Measurements from ENCODE around the gene ELK3. TPM values are rescaled to one million over a fixed set of nuclear protein-coding genes. Genes with fewer than 3 reads are reported as not detected.
A peak's percentile ranks its signal among the peaks of the same experiment; 100 is the strongest.

The ELK3 gene
- total RNA-seq, 1 experiment from 2014 or later, result 9.4 TPM

DNA sequence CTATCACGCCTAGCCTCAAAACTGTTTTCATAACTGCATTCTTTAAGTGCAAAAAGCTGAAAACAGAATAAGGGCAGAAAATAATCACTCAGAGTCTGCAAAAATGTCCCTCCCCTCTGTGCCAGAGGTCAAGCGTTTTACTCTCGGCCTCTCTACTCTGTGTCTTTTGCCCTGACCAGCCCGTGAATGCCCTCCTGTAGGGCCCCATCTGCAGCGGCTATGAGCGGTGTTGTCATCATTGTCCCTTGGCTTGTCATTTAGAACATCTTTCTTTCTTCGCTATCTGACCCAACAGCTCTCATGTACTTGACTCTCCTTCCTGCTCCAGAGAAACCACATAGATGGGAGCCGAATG is 21.7 kb downstream of the ELK3 start:
- Mint-ChIP-seq H3K36me3 (ENCODE audit: insufficient read depth in 1 of 3, low read depth in 3 of 3) (no peaks in the 10 kb centered on the region; a peak in 1 of 7 replicates), H3K4me1 (peaks cover 36 to 45% of the 10 kb centered on the region in 2 experiments), H3K27me3 (ENCODE audit: low read depth) (no peaks in the 10 kb centered on the region), H3K27ac (peak overlapping the region in 1 of 3 experiments; percentile 65; a peak in 2 of 7 replicates), H3K4me3 (no peak overlapping the region), H3K9me3 (no peaks in the 10 kb centered on the region)
- no peaks in the 10 kb centered on the region for H3K23me2 ChIP-seq (ENCODE audit: insufficient read length, low read depth, low read length, poor library complexity, severe bottlenecking)
- no peak overlapping the region for H2BK12ac ChIP-seq (ENCODE audit: insufficient read length, low read depth, low read length)
- peaks cover under 1% of the 10 kb centered on the region; the same call in 1 of the 2 replicates for H3K4me1 ChIP-seq (ENCODE audit: insufficient read depth, low read length)
- no peaks in the 10 kb centered on the region for H3K27me3 ChIP-seq (ENCODE audit: insufficient read depth, low read length)
- no peak overlapping the region for H2AK5ac ChIP-seq (ENCODE audit: insufficient read length, low read length)
- H3K4ac ChIP-seq (ENCODE audit: low read depth, low read length), result no peak overlapping the region
- TF ChIP-seq, protein P1, sequence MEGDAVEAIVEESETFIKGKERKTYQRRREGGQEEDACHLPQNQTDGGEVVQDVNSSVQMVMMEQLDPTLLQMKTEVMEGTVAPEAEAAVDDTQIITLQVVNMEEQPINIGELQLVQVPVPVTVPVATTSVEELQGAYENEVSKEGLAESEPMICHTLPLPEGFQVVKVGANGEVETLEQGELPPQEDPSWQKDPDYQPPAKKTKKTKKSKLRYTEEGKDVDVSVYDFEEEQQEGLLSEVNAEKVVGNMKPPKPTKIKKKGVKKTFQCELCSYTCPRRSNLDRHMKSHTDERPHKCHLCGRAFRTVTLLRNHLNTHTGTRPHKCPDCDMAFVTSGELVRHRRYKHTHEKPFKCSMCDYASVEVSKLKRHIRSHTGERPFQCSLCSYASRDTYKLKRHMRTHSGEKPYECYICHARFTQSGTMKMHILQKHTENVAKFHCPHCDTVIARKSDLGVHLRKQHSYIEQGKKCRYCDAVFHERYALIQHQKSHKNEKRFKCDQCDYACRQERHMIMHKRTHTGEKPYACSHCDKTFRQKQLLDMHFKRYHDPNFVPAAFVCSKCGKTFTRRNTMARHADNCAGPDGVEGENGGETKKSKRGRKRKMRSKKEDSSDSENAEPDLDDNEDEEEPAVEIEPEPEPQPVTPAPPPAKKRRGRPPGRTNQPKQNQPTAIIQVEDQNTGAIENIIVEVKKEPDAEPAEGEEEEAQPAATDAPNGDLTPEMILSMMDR (conservative IDR thresholded peaks at IDR 0.05), result no peak
- H3K23ac ChIP-seq (ENCODE audit: insufficient read length, low read depth, low read length), result no peak overlapping the region
- H4K8ac ChIP-seq (replicated peaks; ENCODE audit: insufficient read length, low read depth, low read length), result no peak overlapping the region
- no peak overlapping the region for H2BK20ac ChIP-seq (ENCODE audit: low read depth, low read length, poor library complexity, severe bottlenecking)
- no peaks in the 10 kb centered on the region for H3K9me3 ChIP-seq (ENCODE audit: control insufficient read depth, low read depth, low read length)
- no peak overlapping the region for H4K5ac ChIP-seq (ENCODE audit: insufficient read length, low read depth, low read length)
- H2BK5ac ChIP-seq (ENCODE audit: insufficient read length, low read length), result no peak overlapping the region
- no peak overlapping the region for H3K18ac ChIP-seq (ENCODE audit: insufficient read length, low read depth, low read length)
- DNase-seq, result no peak
- no peak overlapping the region for H3K27ac ChIP-seq (ENCODE audit: insufficient read length, low read depth, low read length)
- no peak overlapping the region for H3K56ac ChIP-seq (ENCODE audit: insufficient read length, low read depth, low read length)
- H3K9ac ChIP-seq (ENCODE audit: extremely low read depth, insufficient read length, low read length), result no peak overlapping the region
- H3K4me2 ChIP-seq (ENCODE audit: insufficient read depth, insufficient read length, low read length), result no peak overlapping the region
- H3T11ph ChIP-seq (ENCODE audit: low read length), result no peak overlapping the region
- no peak overlapping the region for H4K91ac ChIP-seq (ENCODE audit: insufficient read length, low read depth, low read length)
- H4K20me1 ChIP-seq (ENCODE audit: control insufficient read depth, insufficient read depth, insufficient read length), result no peaks in the 10 kb centered on the region
- WGBS (ENCODE audit: extremely low coverage, insufficient read length, low lambda C conversion rate), result no CpG with 5 or more reads among the region's 8 CpGs
- H3K14ac ChIP-seq (ENCODE audit: insufficient read depth, low read length), result no peak overlapping the region
- H3K79me2 ChIP-seq (ENCODE audit: insufficient read depth, low read length), result no peaks in the 10 kb centered on the region
- H2AFZ ChIP-seq (ENCODE audit: low read length), result no peak overlapping the region
- H3K79me1 ChIP-seq (ENCODE audit: insufficient read depth, low read depth, low read length, poor library complexity, severe bottlenecking), result no peaks in the 10 kb centered on the region
- no peak overlapping the region for H2BK15ac ChIP-seq (ENCODE audit: low read depth, low read length)
- no peak overlapping the region for H2BK120ac ChIP-seq (ENCODE audit: low read depth, low read length, poor library complexity, severe bottlenecking)

Measured in H9 (cell line).